Stimulated activated CD4-positive, alpha-beta T cell treated with anti-CD3 and anti-CD28 coated beads, Interleukin-2, amount 100 ng/mL, for 24 hours (primary cell): ENCODE data around the gene PRKCI.
A peak's percentile ranks its signal among the peaks of the same experiment; 100 is the strongest.
"Not testable (repeated sequence)": the region's sequence is repeated elsewhere in the genome, so short reads cannot be mapped to it uniquely, and the experiment has no call there.

Experiments used
- DNase-seq, 2 donors: peaks; one replicate each; pipeline ENCODE4 v3.0.0-alpha.2; 2020

The PRKCI gene

DNA sequence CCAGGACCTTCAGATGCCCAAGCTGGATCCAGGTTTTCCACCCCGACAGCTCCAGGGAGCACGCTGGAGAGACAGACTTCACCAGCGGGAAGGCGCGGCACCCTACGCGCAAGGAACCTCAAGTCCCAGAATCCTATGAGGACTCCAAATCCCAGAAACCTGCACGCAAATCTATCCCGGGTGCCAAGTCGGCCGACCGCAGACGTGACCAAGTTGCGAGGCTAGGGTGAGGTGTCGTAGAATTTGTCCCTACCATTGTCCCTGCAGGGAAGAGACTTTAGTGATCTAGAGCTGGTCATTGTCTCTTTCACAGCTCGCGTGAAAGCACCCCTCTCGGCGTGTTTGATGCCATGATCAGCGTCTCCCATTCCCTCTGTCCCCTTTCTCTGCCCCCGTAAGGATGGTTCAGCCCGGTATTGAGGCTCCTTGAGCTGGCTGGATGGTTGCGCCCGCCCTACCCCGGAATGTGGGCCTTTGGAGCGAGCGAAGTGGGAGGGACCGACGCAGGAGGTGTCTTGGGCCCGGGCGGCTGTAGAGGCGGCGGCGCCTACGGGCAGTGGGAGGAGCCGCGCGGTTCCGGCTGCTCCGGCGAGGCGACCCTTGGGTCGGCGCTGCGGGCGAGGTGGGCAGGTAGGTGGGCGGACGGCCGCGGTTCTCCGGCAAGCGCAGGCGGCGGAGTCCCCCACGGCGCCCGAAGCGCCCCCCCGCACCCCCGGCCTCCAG is at the start of gene PRKCI:
Gene PRKCI, plus strand, starts transcription at position 501 of the 723 bp plus-strand sequence. CDS start 246 bp downstream, outside the sequence.
- peak; percentile 88 to 91 for DNase-seq

DNA sequence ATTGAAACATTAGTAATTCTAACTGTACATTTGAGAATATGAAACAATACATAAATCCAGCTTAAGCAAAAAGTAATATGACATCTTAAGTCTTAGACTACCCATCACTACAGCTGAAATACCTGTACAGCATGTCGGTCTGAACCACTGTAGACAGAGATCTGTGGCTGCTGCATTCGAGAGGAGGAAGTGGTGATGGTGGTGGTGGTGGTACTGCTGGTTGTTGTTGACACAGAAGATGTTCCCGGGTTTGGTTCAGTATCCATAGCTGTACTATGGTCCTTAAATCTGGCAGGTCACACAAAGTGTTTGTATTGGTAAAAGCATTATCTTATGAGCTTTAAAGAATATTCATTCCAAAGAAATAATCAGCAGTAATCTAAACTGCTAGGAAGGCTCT is 43.6 kb upstream of the PRKCI start:
- DNase-seq = peak; percentile 30 to 34

DNA sequence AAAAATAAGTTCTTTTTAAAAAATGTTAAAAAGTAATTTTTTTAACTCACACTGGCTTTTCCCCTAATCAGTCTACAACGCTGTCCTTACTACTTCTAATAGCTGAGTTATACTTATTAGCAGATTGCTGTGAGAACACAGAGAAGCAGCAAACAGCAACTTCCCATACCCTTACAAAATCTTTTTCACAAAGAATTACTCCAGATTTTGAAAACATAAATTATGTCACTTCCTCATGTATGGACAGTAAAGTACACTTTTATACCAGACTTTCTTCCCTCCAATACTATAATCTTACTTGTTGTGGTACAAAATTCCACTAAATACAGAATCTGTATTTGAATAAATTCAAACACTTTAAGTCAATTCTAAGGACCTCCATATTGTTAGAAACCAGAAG is 42.8 kb upstream of the PRKCI start:
- no peak for DNase-seq

DNA sequence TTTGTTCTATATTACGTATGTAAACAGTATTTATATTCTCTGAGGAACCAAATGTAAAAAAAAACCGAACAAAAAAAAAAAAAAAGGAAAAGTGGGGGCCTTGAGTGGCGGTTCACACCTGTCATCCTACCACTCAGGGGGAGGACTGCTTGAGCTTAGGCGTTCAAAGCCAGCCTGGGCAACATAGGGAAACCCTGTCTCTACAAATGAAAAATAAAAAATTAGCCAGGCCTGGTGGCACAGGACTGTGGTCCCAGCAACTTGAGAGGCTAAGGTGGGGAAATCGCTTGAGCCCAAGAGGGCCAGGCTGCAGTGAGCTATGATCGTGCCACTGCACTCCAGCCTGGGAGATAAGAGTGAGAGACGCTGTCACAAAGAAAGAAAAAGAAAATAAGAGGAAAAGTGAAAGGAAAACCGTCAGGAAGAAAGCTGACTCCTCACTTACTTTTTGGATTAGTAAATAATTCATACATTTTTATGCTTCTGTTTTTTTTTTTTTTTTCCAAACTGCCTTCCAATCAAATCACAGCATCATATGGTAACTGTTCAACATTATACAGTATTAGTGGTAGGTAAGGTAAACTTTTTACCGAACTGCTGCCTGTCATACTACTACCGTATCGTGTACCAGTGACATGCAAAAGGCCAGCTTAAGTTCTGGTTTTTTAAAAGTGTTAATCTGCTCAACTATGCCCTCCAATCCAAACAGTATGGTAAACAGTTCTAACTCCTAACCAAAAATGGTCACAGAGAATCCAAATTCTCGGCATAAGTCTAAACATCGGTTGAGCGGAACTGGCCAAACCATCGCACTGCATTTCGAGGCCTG is 41.9 kb upstream of the PRKCI start:
- DNase-seq = no peak

DNA sequence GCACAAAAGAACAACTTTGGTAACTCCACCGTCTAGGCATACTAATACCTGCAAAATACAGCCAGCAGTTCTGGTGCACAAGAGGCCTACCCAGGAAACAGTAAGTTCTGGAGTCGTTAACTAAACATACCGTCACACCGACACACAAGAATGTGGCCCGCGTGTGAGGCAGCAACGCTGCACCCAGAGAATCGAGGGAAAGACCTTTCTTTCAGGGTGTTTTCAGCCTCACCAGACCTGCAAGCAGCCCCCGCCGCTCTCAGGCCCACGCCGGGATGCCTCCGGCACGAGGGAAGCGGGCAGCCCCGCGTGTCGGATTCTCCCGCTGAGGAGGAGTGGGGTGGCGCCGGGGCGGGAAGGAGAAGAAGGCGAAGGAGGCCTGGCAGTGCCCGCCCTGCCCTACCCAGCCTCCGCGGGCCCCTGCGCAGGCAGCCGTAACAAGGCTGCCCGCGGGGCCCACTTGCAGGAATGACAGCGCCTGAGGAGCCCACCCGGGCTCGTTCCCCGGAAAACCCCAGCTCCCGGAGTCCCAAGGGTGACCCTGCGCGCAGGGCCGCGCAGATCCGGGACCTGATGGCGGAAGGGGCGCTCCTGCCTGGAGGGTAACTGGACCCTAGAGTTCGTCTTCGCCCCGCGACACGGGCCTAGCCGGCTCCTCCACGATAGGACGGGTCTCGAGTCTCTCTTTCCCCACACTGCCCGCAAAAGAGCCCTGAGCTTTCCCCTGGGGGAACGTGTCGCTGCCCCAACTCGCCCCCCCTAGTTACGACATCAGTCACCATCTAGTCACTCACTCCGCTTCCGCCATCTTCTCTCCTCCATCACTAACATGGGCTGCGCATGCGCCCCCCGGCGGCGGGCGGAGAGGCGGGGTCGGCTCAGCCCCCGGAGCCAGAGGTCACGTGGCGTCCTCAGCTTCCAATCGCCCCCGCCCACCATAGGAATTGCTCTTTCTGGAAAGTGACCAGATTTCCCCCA is 41.0 kb upstream of the PRKCI start, which contains the start of gene PHC3:
Gene PHC3, minus strand, starts transcription at position 826 of the 978 bp plus-strand sequence. Its CDS starts 18 bp downstream, at position 808.
- peak; percentile 93 to 94 for DNase-seq

DNA sequence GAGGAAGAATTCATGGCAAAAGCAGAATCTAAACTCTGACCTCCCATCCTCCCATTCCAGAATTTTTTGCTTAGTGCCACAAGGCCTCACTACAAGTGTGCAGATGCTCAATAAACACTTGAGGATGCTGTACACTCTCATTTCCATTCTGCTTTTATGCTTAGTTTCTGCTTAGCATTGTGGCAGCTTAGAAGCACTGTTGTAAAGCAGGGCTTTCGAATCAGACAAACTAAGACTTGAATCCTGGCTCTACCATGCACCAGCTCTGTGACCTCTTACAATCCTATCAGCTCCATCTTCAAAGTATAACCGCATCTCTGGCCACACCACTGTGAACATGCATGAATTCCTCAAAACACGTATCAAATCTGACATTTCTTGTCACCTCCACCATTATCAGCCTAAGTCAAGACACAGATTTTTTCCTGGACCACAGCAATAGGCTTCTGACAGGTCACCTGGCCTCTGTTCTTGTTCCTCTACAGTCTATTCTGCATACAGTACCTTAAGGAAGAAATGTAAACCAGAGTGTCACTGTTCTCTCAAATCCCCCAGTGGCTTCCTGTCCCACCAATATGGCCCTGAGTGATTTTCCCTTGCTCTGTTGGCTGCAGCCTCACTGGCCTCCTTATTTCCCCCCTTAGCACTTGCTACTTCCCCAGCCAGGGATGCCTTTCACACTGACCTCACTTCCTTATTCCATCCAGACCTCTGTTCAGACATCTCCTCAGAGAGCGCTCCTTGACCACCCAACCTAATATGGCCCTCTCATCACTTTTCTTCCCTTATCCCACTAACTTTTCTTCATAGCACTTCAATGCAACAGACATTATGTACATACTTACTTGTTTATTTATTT is 32.6 kb upstream of the PRKCI start:
- no peak for DNase-seq

DNA sequence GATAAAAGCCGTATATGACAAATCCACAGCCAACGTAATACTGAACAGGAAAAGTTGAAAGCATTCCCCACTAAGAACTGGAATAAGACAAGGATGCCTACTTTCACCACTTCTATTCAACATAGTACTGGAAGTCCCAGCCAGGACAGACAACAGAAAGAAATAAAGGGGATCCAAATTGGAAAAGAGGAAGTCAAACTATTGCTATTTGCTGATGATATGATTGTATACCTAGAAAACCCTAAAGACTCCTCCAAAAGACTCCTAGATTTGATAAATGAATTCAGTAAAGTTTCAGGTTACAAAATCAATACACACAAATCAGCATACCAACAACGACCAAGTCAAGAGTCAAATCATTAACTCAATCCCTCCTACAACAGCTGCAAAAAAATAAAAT is 26.5 kb upstream of the PRKCI start:
- DNase-seq = not testable (repeated sequence)

DNA sequence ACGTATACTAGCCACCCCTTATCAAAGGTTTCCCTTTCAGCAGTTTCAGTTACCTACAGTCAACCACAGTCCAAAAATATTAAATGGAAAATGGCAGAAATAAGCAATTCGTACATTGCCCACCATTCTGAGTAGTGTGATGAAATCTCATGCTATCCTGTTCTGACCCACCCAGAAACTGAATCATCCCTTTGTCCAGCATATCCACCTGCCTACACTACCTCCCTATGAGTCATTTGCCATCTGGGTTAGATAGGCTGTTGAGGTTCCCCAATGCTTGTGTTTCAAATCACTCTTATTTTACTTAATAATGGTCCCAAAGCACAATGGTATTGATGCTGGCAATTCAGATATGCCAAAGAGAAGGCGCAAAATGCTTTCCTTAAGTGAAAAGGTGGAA is 25.4 kb upstream of the PRKCI start:
- DNase-seq = no peak

DNA sequence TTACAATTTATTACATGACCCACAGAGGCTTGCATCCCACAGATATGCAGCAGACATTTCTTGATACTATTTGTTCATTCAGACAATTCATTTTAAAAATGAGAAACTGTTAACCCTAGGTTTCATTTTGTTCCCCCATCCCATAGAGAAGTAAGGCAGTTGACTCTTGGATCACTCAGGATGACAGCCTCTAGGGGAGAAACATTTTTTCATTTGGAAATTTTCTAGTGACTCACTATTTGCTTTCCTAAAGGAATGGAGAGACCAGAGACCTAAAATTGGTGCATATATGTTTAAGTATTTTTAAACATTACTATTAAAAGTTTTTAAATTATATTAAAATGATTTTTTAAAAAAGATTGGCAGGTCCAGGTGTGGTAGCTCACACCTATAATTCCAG is 21.2 kb upstream of the PRKCI start:
- DNase-seq = no peak

DNA sequence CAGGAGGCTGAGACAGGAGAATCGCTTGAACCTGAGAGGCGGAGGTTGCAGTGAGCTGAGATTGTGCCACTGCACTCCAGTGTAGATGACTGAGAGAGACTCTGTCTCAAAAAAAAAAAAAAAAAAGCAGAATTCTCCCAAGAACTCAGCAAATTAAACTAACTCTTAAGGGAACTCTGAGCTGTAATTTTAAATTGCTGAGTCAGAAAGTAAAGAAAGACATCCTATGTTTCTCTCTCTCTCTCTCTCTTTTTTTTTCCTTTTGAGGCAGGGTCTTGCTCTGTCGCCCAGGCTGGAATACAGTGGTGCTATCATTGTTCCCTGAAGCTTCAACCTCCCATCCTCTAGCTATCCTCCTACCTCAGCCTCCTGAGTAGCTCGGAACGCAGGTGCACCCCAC is 20.7 kb upstream of the PRKCI start:
- no peak for DNase-seq

DNA sequence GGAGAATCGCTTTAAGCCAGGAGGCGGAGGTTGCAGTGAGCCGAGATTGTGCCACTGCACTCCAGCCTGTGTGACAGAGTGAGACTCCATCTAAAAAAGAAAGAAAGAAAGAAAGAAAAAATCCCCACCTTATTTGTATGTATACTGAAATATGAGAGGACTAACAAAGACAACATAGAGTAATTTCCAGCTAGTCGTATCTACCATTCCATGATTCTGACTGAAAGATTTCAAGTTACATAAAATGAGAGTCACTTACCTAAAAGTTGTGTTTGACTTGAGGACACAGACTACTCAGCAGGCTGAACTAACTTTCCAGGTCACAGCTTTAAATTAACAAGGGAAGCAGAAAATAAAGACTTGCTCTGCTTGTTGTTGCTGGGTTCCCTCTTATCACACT is 18.8 kb upstream of the PRKCI start:
- no peak for DNase-seq

DNA sequence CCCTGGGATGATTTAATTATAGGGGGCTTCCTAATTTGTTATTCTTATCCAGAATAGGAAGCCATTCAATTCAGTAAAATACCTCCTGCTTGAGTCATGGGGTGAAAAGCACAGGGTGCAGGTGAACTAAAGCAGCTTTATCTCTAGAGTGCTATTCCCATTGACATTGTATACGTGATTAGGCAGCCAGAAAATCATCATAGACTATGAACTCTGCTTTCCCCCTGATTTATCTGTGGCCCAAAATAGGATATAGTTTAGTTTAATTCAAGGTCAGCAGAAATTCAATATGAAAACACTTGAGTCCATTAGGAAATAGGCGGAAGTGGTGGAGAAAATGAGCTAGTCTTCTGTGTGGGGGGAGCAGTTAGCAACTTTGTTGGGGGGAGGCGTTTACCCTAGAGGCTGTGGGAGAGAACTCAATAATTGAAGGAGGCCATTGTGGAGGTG is 18.2 kb upstream of the PRKCI start:
- no peak for DNase-seq

DNA sequence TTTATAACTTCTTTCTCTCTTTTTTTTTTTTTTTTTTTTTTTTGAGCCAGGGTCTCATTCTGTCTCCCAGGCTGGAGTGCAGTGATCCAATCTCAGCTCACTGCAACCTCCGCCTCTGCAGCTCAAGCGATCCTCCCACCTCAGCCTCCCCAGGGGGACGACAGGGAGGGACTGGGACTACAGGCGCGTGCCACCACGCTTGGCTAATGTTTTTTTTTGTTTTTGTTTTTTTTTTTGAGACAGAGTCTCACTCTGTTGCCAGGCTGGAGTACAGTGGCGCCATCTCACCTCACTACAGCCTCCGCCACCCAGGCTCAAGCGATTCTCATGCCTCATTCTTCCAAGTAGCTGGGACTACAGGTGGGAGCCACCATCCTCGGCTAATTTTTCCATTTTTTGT is 17.7 kb upstream of the PRKCI start:
- DNase-seq = no peak

DNA sequence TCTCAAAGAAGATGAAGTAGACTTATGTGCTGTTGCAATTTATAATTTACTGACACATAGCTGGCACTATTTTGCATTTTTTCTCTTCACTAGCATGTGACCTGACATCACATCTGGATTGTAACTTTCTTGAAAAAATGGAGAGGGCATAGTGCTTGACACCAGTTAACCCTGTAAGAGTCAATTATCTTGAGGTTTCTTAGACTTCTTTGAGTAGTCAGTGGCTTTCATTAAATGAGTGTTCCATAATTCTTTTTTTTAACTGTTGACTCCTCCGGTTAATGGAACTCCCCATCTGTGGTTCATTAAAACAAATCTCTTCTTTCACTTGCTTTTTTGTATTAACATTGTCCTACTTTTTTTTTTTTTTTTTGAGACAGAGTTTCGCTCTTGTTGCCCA is 16.9 kb upstream of the PRKCI start:
- no peak for DNase-seq

DNA sequence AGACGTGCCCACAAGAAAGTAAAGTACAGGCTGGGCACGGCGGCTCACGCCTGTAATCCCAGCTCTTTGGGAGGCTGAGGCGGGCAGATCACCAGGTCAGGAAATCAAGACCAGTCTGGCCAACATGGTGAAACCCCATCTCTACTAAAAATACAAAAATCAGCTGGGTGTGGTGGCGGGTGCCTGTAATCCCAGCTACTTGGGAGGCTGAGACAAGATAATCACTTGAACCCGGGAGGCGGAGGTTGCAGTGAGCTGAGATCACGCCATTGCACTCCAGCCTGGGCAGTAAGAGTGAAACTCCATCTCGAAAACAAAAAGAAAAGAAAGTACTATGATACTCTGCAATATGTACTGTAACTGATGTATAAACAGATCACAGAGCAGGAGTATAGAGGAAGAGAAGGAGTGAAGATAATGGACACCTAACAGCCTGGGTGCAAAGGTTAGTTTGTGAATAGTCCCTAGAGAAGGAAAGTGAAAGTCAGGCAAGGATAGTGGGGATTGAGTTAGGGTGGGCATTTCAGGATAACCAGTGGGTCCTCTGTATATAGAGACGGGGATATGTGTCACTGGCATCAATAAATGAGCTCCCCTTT is 16.0 kb upstream of the PRKCI start:
- DNase-seq = not testable (repeated sequence)

DNA sequence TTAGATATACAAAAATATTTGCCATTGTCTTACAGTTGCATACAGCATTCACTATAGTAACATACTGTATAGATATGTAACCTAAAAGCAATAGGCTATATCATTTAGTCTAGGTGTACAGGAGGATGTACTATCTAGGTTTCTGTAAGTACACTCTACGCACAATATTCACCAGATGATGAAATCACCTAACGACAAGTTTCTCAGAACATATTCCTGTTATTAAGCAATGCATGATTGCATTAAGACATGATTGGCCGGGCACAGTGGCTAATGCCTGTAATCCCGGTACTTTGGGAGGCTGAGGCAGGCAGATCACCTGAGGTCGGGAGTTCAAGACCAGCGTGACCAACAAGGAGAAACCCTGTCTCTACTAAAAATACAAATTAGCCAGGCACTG is 14.5 kb upstream of the PRKCI start:
- DNase-seq = no peak

DNA sequence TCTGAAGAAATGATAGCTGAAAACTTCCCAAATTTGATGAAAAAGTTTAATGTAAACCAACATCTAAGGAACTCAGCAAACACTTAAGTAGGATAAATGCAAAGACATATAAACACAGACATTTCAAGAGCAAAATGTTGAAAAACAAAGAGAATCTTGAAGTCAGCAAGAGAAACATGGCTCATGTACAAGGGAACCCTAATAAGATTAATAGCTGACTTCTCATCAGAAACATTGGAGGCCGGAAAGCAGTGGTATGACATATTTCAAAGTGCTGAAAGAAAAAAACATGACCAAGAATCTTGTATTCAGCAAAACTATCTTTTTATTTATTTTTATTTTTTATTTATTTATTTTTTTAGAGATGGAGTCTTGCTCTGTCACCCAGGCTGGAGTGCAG is 10.6 kb upstream of the PRKCI start:
- DNase-seq = no peak

DNA sequence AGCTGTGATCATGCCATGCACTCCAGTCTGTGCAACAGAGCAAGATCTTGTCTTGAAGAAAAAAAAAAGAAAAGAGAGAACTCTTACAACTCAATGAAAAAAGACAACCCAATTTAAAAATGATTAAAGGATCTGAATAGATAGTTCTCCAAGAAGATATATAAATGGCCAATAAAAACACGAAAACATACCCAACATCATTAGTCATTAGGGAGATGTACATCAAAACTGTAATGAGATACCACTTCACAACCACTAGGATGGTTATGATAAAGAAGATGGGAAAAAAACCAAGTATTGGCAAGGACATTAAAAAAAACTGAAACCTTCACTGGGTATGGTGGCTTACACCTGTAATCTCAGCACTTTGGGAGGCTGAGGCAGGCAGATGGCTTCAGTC is 2.4 kb upstream of the PRKCI start:
- no peak for DNase-seq

DNA sequence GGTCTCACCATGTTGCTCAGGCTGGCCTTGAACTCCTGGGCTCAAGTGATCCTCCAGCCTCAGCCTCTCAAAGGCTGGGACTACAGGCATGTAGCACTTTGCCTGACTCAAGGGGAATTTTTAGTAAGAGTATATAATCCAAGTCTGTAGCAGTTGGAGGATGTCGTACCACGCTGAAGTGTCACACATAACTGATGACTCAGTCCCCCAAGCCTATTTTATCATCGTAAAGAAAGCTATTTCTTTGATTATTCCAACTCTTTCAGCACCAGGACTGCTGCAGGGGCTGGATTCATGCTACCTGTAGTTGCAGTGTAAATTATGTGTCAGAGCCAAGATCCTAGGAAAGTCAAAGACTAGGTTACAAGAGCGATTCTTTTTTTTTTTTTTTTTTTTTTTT is 1.4 kb upstream of the PRKCI start:
- no peak for DNase-seq

DNA sequence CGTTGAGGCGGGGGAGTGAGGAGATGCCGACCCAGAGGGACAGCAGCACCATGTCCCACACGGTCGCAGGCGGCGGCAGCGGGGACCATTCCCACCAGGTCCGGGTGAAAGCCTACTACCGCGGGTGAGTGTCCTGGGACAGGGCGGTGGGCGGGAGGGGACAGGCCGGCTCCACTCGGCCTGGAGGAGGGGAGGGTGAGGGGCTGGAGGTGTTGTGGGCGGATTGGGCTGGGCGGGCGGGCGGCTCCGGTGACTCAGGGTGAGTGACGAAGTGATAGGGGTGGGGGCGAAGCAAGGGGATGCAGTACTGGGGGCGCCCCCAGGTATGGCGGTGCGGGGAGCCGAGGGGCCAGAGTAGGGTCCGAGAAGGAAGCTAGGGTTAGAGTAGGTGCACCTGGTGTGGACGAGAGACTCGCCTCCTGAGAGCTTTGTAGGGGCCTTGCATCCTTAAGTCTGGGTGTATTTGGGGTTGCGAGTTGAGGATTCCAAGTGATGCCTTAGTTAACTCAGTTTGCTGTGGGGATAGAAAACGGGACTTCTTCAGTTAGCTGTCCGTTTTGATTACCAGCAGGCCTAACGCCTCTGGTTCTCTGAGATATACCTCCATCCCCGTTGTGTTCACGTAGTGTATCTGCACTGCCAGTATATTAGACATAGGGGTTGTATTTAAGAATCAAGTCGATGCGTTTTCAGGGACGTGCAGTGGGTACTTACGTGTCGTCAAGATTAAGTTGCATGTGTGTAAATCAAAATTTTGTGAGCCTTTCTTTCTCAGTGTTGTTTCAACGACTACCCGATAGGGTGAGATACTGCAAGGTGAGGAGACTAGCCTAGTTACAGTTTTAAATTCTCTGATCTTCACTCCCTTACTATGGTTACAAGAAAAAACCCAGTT is 670 bp downstream of the PRKCI start:
- DNase-seq = peak; percentile 43 to 52
